Activated T-cell treated with anti-CD3 and anti-CD28 coated beads, Interleukin-2, amount 50 U/mL, for 4 hours (primary cell): ENCODE data around the gene TTYH2. TPM values are rescaled to one million over a fixed set of nuclear protein-coding genes. Genes with fewer than 3 reads are reported as not detected.

Experiments used
- ATAC-seq, 2 donors: fragments of 200-7000 bp; cut with Tn5 transposase; one replicate each; pipeline ENCODE4 v1.10.0; 2021
- DNase-seq: peaks from one replicate; pipeline ENCODE4 v3.0.0-alpha.2; 2020
- H3K27me3 Mint-ChIP-seq: one replicate; pipeline ENCODE4 v1.8.0; 2021; ENCODE audit warnings: low read depth, mixed read lengths
- H3K36me3 Mint-ChIP-seq: one replicate; pipeline ENCODE4 v1.8.0; 2022; ENCODE audit warnings: mixed read lengths; ENCODE audit not compliant: insufficient read depth
- H3K4me1 Mint-ChIP-seq: one replicate; pipeline ENCODE4 v1.8.0; 2021; ENCODE audit warnings: low read depth, mixed read lengths
- H3K4me3 Mint-ChIP-seq: one replicate; pipeline ENCODE4 v1.8.0; 2021; ENCODE audit warnings: mild to moderate bottlenecking, moderate library complexity, mixed read lengths
- H3K9me3 Mint-ChIP-seq: one replicate; pipeline ENCODE4 v1.8.0; 2021; ENCODE audit warnings: mixed read lengths
- total RNA-seq, 3 donors: library from RNA; stranded (reverse); gene quantifications; one replicate each; pipeline ENCODE4 v1.2.1, GENCODE V29; 2021

Gene TTYH2
- total RNA-seq, 3 donors from 2014 or later = 2.0 to 4.5 (median 3.5) TPM

- no peak for DNase-seq
- ATAC-seq = peak in 1 of 2 donors; percentile 28
- Mint-ChIP-seq H3K36me3 (peaks cover 2% of the 10 kb centered on the region), H3K27me3 (no peaks in the 10 kb centered on the region), H3K4me1 (peaks cover 9% of the 10 kb centered on the region), H3K9me3 (no peaks in the 10 kb centered on the region), H3K4me3 (no peak overlapping the region)
These were observed 92.7 kb downstream of the TTYH2 start for GRCh38 chr17:74305865-74306654.

GRCh38 chr17:74307984-74308773 is 94.8 kb downstream of the TTYH2 start:
- H3K36me3 Mint-ChIP-seq = peaks cover 2% of the 10 kb centered on the region
- DNase-seq = no peak
- H3K4me1 Mint-ChIP-seq = peaks cover 6% of the 10 kb centered on the region
- peaks cover 6% of the 10 kb centered on the region for H3K9me3 Mint-ChIP-seq
- no peak for ATAC-seq
- no peak overlapping the region for H3K4me3 Mint-ChIP-seq
- no peaks in the 10 kb centered on the region for H3K27me3 Mint-ChIP-seq

GRCh38 chr17:74309902-74310301 is 96.5 kb downstream of the TTYH2 start:
- Mint-ChIP-seq H3K27me3 (no peaks in the 10 kb centered on the region), H3K4me3 (no peak overlapping the region), H3K9me3 (peaks cover 6% of the 10 kb centered on the region), H3K4me1 (peaks cover 6% of the 10 kb centered on the region), H3K36me3 (peaks cover 2% of the 10 kb centered on the region)
- ATAC-seq (no peak), DNase-seq (no peak)

Other genes with a start within 250 kb of the TTYH2 start
- gene RPL38, start 9.9 kb upstream of the TTYH2 start, total RNA-seq = 1,000 to 10,000 TPM; 1,282 to 1,442 (median 1,420) TPM
- gene DNAI2, start 60.7 kb downstream of the TTYH2 start, total RNA-seq = not detected
- not detected for gene KIF19, start 112.7 kb downstream of the TTYH2 start, total RNA-seq
- gene BTBD17, start 148.3 kb downstream of the TTYH2 start, total RNA-seq = not detected
- gene GPR142, start 153.9 kb downstream of the TTYH2 start, total RNA-seq = not detected
- under 1 TPM; 0.49 to 0.76 (median 0.63) TPM for gene GPRC5C, start 218.5 kb downstream of the TTYH2 start, total RNA-seq